Right ventricle myocardium inferior (tissue), 1 donor: ENCODE measurements around the gene ZNF346. TPM values are rescaled to one million over a fixed set of nuclear protein-coding genes. Genes with fewer than 3 reads are reported as not detected.
A peak's percentile ranks its signal among the peaks of the same experiment; 100 is the strongest.

Experiments used
- ATAC-seq: fragments of 200-7000 bp; cut with Tn5 transposase; one replicate; pipeline ENCODE4 v1.9.1; 2020; ENCODE audit warnings: mild to moderate bottlenecking, moderate library complexity
- DNase-seq: peaks from one replicate; pipeline ENCODE4 v3.0.0; 2021; ENCODE audit errors: missing footprints
- intact Hi-C: fragments of 100-400 bp; cut with DNase I; formaldehyde crosslinking; loops from one replicate; pipeline ENCODE4 v1.11.0; 2022
- total RNA-seq: library from RNA; stranded (reverse); fragmentation: NEBNext Ultra II Directional; extraction: Animal tissue kit (Norgen Biotek cat#: 25700); gene quantifications from one replicate; pipeline ENCODE4 v1.2.1, GENCODE V29; 2021
- donor health status: DM: no; HTN: yes; CAD: no; lungs with severe emphysema.

ZNF346 gene
- total RNA-seq, 1 donor from 2014 or later: 6.2 TPM

GRCh38 chr5:177005619-177006264 is 16.8 kb upstream of the ZNF346 start:
- peak; percentile 80 for ATAC-seq
- intact Hi-C loops: no loop called here

GRCh38 chr5:177006265-177006972 is 16.1 kb upstream of the ZNF346 start, which contains the start of gene UIMC1:
TSS of gene UIMC1 (minus strand) at chr5:177006779. CDS start at chr5:176982615, 24,164 bp downstream.
- peak; percentile 95 for ATAC-seq
- intact Hi-C loops: no loop called here
- peak; percentile 96 for DNase-seq

More at GRCh38 chr5:177005619-177006264, 16.8 kb upstream of the ZNF346 start:
- DNase-seq: peak; percentile 88

DNA sequence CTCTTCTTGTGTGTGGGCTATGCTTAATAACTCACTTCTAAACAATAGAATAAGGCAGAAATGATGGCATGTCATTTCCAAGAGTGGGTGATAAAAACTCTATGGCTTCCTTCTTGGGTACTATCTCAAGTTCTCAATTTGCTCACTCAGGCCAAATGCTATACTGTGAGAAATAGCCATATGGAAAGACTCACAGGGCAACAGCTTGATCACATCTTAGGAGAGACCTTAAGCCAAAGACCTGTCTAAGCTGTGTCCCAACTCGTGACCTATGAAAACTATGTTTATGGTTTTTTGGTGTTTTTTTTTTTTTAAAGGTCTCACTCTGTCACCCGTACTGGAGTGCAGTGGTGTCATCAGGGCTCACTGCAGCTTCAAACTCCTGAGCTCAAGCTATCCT is 13.8 kb upstream of the ZNF346 start:
- intact Hi-C loops: no loop called here
- ATAC-seq (no peak), DNase-seq (no peak)

GRCh38 chr5:177010153-177010552 is 12.3 kb upstream of the ZNF346 start:
- DNase-seq (no peak), ATAC-seq (no peak)
- intact Hi-C loops: no loop called here

DNA sequence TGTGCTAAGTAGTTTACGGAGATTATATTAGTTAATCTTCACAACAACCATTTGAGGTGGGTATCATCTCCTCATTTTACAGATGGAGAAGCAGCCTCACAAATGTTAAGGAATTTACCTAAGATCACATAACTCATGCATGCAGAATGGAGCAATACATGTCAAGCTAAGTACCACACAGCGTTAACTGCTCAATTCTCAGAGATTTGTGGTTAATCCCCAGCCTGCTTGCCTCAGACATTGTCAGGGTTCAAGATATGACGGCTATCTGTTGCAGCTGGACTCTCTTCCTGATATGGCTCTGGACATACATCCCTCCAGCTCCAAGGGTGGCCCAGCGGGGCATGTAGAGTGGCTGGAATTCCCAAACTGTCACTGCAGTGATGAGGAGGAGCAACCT is 7.3 kb upstream of the ZNF346 start:
- no peak for DNase-seq
- no peak for ATAC-seq
- intact Hi-C loops: no loop called here

GRCh38 chr5:177018341-177018740 is 4.2 kb upstream of the ZNF346 start:
- intact Hi-C loops: no loop called here
- DNase-seq: no peak
- ATAC-seq: no peak

DNA sequence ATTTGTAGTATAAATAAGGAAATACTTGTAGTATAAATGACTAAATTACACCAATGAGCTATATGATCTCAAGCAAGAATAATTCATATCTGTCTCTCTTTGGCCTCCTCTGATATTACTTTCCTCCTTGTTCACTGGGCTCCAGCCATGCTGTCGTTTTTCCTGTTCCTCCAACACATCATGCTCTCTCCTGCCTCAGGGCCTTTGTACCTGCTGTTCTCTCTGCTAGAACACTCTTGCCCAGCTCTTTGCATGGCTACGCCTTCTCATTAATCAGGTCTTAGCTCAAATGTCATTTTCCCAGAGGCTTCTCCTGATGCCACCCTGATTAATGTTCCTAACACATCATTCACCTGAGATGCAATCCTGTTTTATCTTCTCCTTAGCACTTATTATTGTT is 2.5 kb upstream of the ZNF346 start:
- intact Hi-C loops: no loop called here
- no peak for DNase-seq

GRCh38 chr5:177023303-177023664 is 788 bp downstream of the ZNF346 start:
- DNase-seq: no peak
- ATAC-seq: peak; percentile 5
- intact Hi-C loops: no loop called here

More for the DNA sequence above, 2.5 kb upstream of the ZNF346 start:
- ATAC-seq: no peak

DNA sequence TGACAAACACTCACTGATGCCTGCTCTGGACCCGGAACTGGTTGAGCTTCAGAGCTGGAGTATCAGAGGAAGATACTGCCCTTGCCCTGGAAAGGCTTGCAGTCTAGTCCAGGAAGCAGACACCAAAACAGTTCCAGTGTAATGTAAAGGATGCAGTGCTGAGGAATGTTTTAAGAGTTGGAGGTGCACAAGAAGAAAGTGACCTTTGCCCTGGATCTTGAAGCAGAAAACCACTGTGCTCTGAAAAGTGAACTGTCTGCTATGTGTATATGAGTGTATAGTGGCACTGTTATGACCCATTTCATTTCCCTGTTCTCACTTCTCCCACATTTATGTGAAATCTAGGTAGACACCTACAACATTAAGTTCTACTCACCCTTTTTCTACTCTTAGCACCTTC is 2.1 kb downstream of the ZNF346 start:
- ATAC-seq: no peak
- intact Hi-C loops: no loop called here
- DNase-seq: no peak

GRCh38 chr5:177025101-177025601 is 2.7 kb downstream of the ZNF346 start:
- ATAC-seq: no peak
- no peak for DNase-seq
- intact Hi-C loops: no loop called here

- intact Hi-C loops: no loop called here
- DNase-seq (no peak), ATAC-seq (no peak)
Observed at GRCh38 chr5:177027665-177028064, 5.2 kb downstream of the ZNF346 start.

DNA sequence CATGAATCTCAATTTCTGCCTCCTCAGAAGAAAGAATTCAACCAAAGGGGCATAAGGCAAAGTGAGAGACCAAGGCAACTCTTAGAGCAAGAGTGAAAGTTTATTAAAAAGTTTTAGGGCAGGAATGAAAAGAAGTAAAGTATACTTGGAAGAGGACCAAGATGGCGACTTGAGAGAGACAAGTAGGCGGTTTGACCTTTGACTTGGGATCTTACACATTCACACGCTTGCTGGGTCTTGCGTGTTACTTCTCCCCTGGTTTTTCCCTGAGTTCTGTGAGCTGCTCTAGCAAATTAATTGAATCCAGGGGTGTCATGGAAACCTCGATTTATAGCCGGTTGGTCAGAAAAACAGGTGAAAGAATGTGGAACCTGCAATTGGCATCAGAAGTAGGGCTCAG is 7.0 kb downstream of the ZNF346 start:
- ATAC-seq (no peak), DNase-seq (no peak)
- intact Hi-C loops: no loop called here

- ATAC-seq (no peak), DNase-seq (no peak)
- intact Hi-C loops: no loop called here
Observed at GRCh38 chr5:177035976-177036375, 13.5 kb downstream of the ZNF346 start.

DNA sequence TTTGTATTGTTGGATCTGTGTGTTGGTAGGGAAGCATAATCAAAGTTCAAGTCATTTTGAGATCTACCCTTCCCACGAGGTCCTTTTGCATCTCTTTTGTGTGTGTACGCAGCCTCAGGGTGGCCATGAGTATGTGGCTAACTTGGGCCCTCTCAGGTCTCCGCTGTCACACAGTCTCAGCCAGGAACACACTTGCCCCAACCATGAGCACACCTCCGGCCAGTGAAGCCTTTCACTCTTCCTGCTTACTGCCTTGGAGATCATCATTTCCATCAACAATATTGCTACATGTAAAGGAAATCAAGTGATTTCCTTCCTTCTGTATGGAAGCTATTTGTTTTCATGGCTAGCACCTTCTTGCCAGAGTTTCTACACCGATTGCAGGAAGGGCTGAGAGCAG is 13.9 kb downstream of the ZNF346 start:
- intact Hi-C loops: no loop called here
- no peak for DNase-seq
- no peak for ATAC-seq

GRCh38 chr5:177036921-177037320 is 14.4 kb downstream of the ZNF346 start:
- no peak for DNase-seq
- no peak for ATAC-seq
- intact Hi-C loops: no loop called here

GRCh38 chr5:177040814-177041420 is 18.4 kb downstream of the ZNF346 start:
- intact Hi-C loops: no loop called here
- DNase-seq (no peak), ATAC-seq (no peak)

DNA sequence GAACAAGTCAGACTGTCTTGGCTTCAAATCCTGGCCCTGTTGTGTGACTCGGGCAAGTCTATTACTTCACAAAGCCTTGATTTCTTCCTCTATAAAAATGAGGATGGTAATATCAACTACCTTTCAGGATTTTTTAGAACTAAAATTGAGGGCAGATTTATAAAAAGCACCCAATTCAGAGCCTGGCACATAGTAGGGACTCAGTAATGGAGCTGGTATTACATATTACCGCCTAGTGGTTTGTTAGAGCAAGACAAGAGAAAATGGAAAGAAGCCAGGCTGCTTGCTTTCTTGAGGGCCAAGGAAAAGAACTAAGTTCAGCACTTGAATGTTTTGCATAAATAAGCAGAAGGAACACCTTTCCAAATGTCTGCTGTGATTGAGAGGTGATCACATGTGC is 19.4 kb downstream of the ZNF346 start:
- intact Hi-C loops: no loop called here
- ATAC-seq: no peak
- no peak for DNase-seq

- ATAC-seq (no peak), DNase-seq (no peak)
- intact Hi-C loops: no loop called here
Observed at GRCh38 chr5:177043114-177043513, 20.6 kb downstream of the ZNF346 start.

DNA sequence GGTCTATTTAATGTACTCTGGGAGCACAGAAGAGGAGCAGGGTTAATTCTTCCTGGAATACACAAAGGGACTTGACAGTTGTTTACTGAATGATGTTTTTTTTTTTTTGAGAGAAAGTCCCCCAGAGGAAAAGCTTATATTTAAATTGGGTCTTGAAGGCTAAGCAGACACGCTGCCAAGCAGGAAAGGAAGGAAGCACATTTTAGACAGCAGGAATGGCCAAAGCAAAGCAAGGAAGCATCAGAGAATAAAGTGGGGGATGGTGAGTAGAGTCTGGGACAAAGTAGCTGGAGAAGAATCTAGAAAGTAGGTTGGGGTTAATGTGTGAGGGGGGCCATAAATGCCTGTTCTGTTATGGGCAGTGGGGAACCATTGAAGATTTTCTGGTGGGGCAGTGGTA is 21.5 kb downstream of the ZNF346 start:
- intact Hi-C loops: no loop called here
- DNase-seq (no peak), ATAC-seq (no peak)

DNA sequence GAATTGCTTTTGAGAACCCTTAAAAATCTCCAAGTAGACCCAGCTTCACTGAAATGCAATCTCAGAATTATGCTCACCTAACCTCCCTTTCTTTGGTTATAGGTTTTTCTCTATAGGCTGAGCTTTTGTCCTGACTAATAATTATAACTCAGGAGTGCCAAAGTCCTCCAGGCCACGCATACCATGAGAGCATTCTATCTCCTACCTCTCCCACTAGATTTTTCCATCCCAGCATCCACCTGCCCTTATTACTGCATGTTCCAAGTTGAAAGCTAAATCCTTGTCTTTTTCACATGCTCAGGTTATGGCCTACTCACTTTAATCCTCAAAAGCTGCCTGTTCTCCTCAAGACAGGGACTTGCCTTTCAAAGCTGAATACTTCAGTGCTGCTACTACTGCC is 22.1 kb downstream of the ZNF346 start:
- intact Hi-C loops: no loop called here
- ATAC-seq (no peak), DNase-seq (no peak)
